Chondrocyte (in vitro differentiated cells): Measurements from ENCODE around the gene B4GALT7. TPM values are rescaled to one million over a fixed set of nuclear protein-coding genes. Genes with fewer than 3 reads are reported as not detected.
A peak's percentile ranks its signal among the peaks of the same experiment; 100 is the strongest.

Experiments
- DNase-seq: peaks from one replicate; pipeline ENCODE4 v3.0.0; 2021; ENCODE audit warnings: mixed read lengths, low spot score
- H3K27ac Mint-ChIP-seq: one replicate; pipeline ENCODE4 v1.8.0; 2021; ENCODE audit warnings: mild to moderate bottlenecking, moderate library complexity, mixed read lengths; ENCODE audit not compliant: unreplicated experiment
- H3K27me3 Mint-ChIP-seq: 2 replicates; pipeline ENCODE4 v1.8.0; 2021; ENCODE audit warnings: low read depth, mixed read lengths
- H3K36me3 Mint-ChIP-seq: 2 replicates; pipeline ENCODE4 v1.8.0; 2021; ENCODE audit warnings: low read depth, mixed read lengths
- H3K4me1 Mint-ChIP-seq: 2 replicates; pipeline ENCODE4 v1.8.0; 2021; ENCODE audit warnings: low read depth, mild to moderate bottlenecking, mixed read lengths
- H3K4me3 Mint-ChIP-seq: one replicate; pipeline ENCODE4 v1.8.0; 2021; ENCODE audit warnings: mild to moderate bottlenecking, moderate library complexity, mixed read lengths; ENCODE audit not compliant: unreplicated experiment
- H3K9me3 Mint-ChIP-seq: 2 replicates; pipeline ENCODE4 v1.8.0; 2021; ENCODE audit warnings: low read depth, mixed read lengths
- CTCF ChIP-seq: fragments of 200-600 bp; sonication (generic); IDR thresholded peaks from 2 replicates; pipeline ENCODE4 v1.5.0; 2021; ENCODE audit warnings: antibody characterized with exemption, mild to moderate bottlenecking, moderate library complexity
- long read RNA-seq: library from polyadenylated mRNA; stranded (forward); transcript quantifications from one replicate; pipeline ENCODE4 v2.0.0, GENCODE V29; 2021
- total RNA-seq: library from RNA; stranded (reverse); gene quantifications from 3 replicates; pipeline ENCODE4 v1.2.1, GENCODE V29; 2021

B4GALT7 gene
- total RNA-seq = 41.4 to 54.4 TPM (median 43.9 TPM) in 3 replicates
- long read RNA-seq, transcript B4GALT7-201 (6 exons, 1,747 nt) = major isoform, 95 of 122 reads
- long read RNA-seq, partial matches to known transcripts = 0 of 122 reads
- long read RNA-seq, other reads (novel, unspliced or antisense) = 25 of 122 reads

GRCh38 chr5:177599731-177600507 is at the start of gene B4GALT7:
Gene B4GALT7, plus strand, starts transcription at chr5:177600132. Its CDS starts 79 bp downstream, at chr5:177600211.
- peak within 1 kb of the TSS; percentile 96 for H3K4me3 Mint-ChIP-seq
- H3K9me3 Mint-ChIP-seq = no peaks in the 10 kb centered on the region
- H3K27me3 Mint-ChIP-seq = no peaks in the 10 kb centered on the region
- TF ChIP-seq CTCF = peak; percentile 33
- peaks cover 11% of the 10 kb centered on the region for H3K36me3 Mint-ChIP-seq
- H3K27ac Mint-ChIP-seq = peak within 1 kb of the TSS; percentile 94
- DNase-seq = peak; percentile 96
- peaks cover 35% of the 10 kb centered on the region for H3K4me1 Mint-ChIP-seq

- Mint-ChIP-seq H3K4me3 (peak overlapping the region; percentile 90), H3K4me1 (peaks cover 42% of the 10 kb centered on the region), H3K9me3 (no peaks in the 10 kb centered on the region), H3K27me3 (no peaks in the 10 kb centered on the region), H3K27ac (peak overlapping the region; percentile 84), H3K36me3 (peaks cover 7% of the 10 kb centered on the region)
- TF ChIP-seq CTCF = peak; percentile 32
- DNase-seq = no peak
These were observed 47.0 kb upstream of the B4GALT7 start for GRCh38 chr5:177552839-177553455.

- peaks cover 33% of the 10 kb centered on the region for H3K4me1 Mint-ChIP-seq
- no peak for TF ChIP-seq CTCF
- H3K27ac Mint-ChIP-seq = peak overlapping the region; percentile 84
- H3K4me3 Mint-ChIP-seq = peak overlapping the region; percentile 90
- peaks cover 7% of the 10 kb centered on the region for H3K36me3 Mint-ChIP-seq
- DNase-seq = no peak
- no peaks in the 10 kb centered on the region for H3K27me3 Mint-ChIP-seq
- H3K9me3 Mint-ChIP-seq = no peaks in the 10 kb centered on the region
These were observed 46.1 kb upstream of the B4GALT7 start for GRCh38 chr5:177553671-177554429.

- H3K4me1 Mint-ChIP-seq = peaks cover 32% of the 10 kb centered on the region
These were observed 45.3 kb upstream of the B4GALT7 start, which contains the start of gene FAM193B for GRCh38 chr5:177554474-177555111. Gene FAM193B, minus strand, starts transcription at chr5:177554563. Its CDS starts 105 bp downstream, at chr5:177554458.

More at GRCh38 chr5:177554474-177555111, 45.3 kb upstream of the B4GALT7 start, which contains the start of gene FAM193B:
- Mint-ChIP-seq H3K27ac (peak within 1 kb of the TSS; percentile 84), H3K4me3 (peak within 1 kb of the TSS; percentile 90), H3K9me3 (no peaks in the 10 kb centered on the region), H3K36me3 (peaks cover 7% of the 10 kb centered on the region), H3K27me3 (no peaks in the 10 kb centered on the region)
- DNase-seq = peak; percentile 97
- peak; percentile 57 for TF ChIP-seq CTCF
